ENCODE measurements around the gene ZNF385A.

The ZNF385A gene

GRCh38 chr12:54384591-54385041 lies at the start of gene ZNF385A:
TSS of gene ZNF385A (minus strand) at chr12:54384733. CDS start at chr12:54384514, 219 bp downstream.
- Mint-ChIP-seq H3K36me3 (no peaks in the 10 kb centered on the region), H3K4me3 (peak within 1 kb of the TSS; percentile 26 to 42), H3K27me3 (no peaks in the 10 kb centered on the region), H3K27ac (peak within 1 kb of the TSS; percentile 68), H3K9me3 (no peaks in the 10 kb centered on the region), H3K4me1 (peaks cover 59 to 64% of the 10 kb centered on the region in 2 donors)
- peak; percentile 54 for DNase-seq
- ATAC-seq (replicated peaks) = peak; percentile 82

GRCh38 chr12:54432815-54433164 lies 48.3 kb upstream of the ZNF385A start:
- Mint-ChIP-seq H3K27me3 (peaks cover 14 to 29% of the 10 kb centered on the region in 2 donors), H3K9me3 (no peaks in the 10 kb centered on the region), H3K36me3 (no peaks in the 10 kb centered on the region), H3K4me1 (peaks cover 8 to 21% of the 10 kb centered on the region in 2 donors), H3K4me3 (no peak overlapping the region), H3K27ac (no peak overlapping the region)
- ATAC-seq (replicated peaks) (no peak), DNase-seq (no peak)

GRCh38 chr12:54431911-54432814 lies 47.6 kb upstream of the ZNF385A start:
- Mint-ChIP-seq H3K4me1 (peaks cover 8 to 26% of the 10 kb centered on the region in 2 donors), H3K27ac (no peak overlapping the region), H3K4me3 (no peak overlapping the region), H3K27me3 (peaks cover 19 to 35% of the 10 kb centered on the region in 2 donors), H3K9me3 (no peaks in the 10 kb centered on the region), H3K36me3 (no peaks in the 10 kb centered on the region)
- no peak for DNase-seq
- no peak for ATAC-seq (replicated peaks)

- Mint-ChIP-seq H3K27ac (no peak overlapping the region), H3K36me3 (no peaks in the 10 kb centered on the region), H3K9me3 (no peaks in the 10 kb centered on the region), H3K4me3 (no peak overlapping the region), H3K27me3 (peaks cover 28 to 51% of the 10 kb centered on the region in 2 donors), H3K4me1 (peaks cover 8 to 26% of the 10 kb centered on the region in 2 donors)
- ATAC-seq (replicated peaks) (no peak), DNase-seq (no peak)
Measured at GRCh38 chr12:54430471-54431069, 46.0 kb upstream of the ZNF385A start.

- ATAC-seq (replicated peaks) (no peak), DNase-seq (no peak)
- Mint-ChIP-seq H3K9me3 (no peaks in the 10 kb centered on the region), H3K36me3 (no peaks in the 10 kb centered on the region), H3K4me3 (no peak overlapping the region), H3K27ac (no peak overlapping the region), H3K27me3 (peaks cover 35 to 53% of the 10 kb centered on the region in 2 donors), H3K4me1 (peaks cover 9 to 26% of the 10 kb centered on the region in 2 donors)
Measured at GRCh38 chr12:54429014-54429471, 44.5 kb upstream of the ZNF385A start.

GRCh38 chr12:54428050-54429013 lies 43.8 kb upstream of the ZNF385A start:
- Mint-ChIP-seq H3K4me1 (peaks cover 9 to 26% of the 10 kb centered on the region in 2 donors), H3K36me3 (no peaks in the 10 kb centered on the region), H3K9me3 (no peaks in the 10 kb centered on the region), H3K4me3 (no peak overlapping the region), H3K27ac (peak overlapping the region; percentile 22), H3K27me3 (peaks cover 35 to 53% of the 10 kb centered on the region in 2 donors)
- DNase-seq (no peak), ATAC-seq (replicated peaks) (peak; percentile 39 to 48)

- Mint-ChIP-seq H3K36me3 (no peaks in the 10 kb centered on the region), H3K4me1 (peaks cover 12 to 20% of the 10 kb centered on the region in 2 donors), H3K27ac (no peak overlapping the region), H3K4me3 (no peak overlapping the region), H3K27me3 (peaks cover 41 to 48% of the 10 kb centered on the region in 2 donors), H3K9me3 (no peaks in the 10 kb centered on the region)
- no peak for DNase-seq
- ATAC-seq (replicated peaks) = no peak
Measured at GRCh38 chr12:54427106-54427505, 42.6 kb upstream of the ZNF385A start.

GRCh38 chr12:54426690-54427089 lies 42.2 kb upstream of the ZNF385A start:
- Mint-ChIP-seq H3K4me1 (peaks cover 12 to 16% of the 10 kb centered on the region in 2 donors), H3K27ac (no peak overlapping the region), H3K4me3 (no peak overlapping the region), H3K36me3 (no peaks in the 10 kb centered on the region), H3K27me3 (peaks cover 37 to 44% of the 10 kb centered on the region in 2 donors), H3K9me3 (no peaks in the 10 kb centered on the region)
- no peak for DNase-seq
- ATAC-seq (replicated peaks) = no peak

- no peak for DNase-seq
- Mint-ChIP-seq H3K4me1 (peaks cover 17 to 18% of the 10 kb centered on the region in 2 donors), H3K36me3 (no peaks in the 10 kb centered on the region), H3K4me3 (no peak overlapping the region), H3K27me3 (peaks cover 41 to 45% of the 10 kb centered on the region in 2 donors), H3K9me3 (no peaks in the 10 kb centered on the region), H3K27ac (no peak overlapping the region)
- no peak for ATAC-seq (replicated peaks)
Measured at GRCh38 chr12:54425702-54426101, 41.2 kb upstream of the ZNF385A start.

GRCh38 chr12:54424224-54424623 lies 39.7 kb upstream of the ZNF385A start:
- Mint-ChIP-seq H3K9me3 (no peaks in the 10 kb centered on the region), H3K27me3 (peaks cover 37% of the 10 kb centered on the region in 2 donors)

GRCh38 chr12:54423816-54424150 lies 39.2 kb upstream of the ZNF385A start:
- Mint-ChIP-seq H3K4me1 (peaks cover 24 to 30% of the 10 kb centered on the region in 2 donors), H3K9me3 (no peaks in the 10 kb centered on the region), H3K27ac (no peak overlapping the region), H3K4me3 (no peak overlapping the region), H3K36me3 (no peaks in the 10 kb centered on the region), H3K27me3 (peaks cover 37 to 39% of the 10 kb centered on the region in 2 donors)
- DNase-seq (no peak), ATAC-seq (replicated peaks) (no peak)

More at GRCh38 chr12:54424224-54424623, 39.7 kb upstream of the ZNF385A start:
- Mint-ChIP-seq H3K4me3 (no peak overlapping the region), H3K27ac (no peak overlapping the region), H3K4me1 (peaks cover 23 to 25% of the 10 kb centered on the region in 2 donors), H3K36me3 (no peaks in the 10 kb centered on the region)
- DNase-seq (no peak), ATAC-seq (replicated peaks) (no peak)

GRCh38 chr12:54421879-54422250 lies 37.3 kb upstream of the ZNF385A start:
- peaks cover 32 to 34% of the 10 kb centered on the region in 2 donors for H3K4me1 Mint-ChIP-seq
- H3K36me3 Mint-ChIP-seq = no peaks in the 10 kb centered on the region
- no peaks in the 10 kb centered on the region for H3K9me3 Mint-ChIP-seq
- H3K27ac Mint-ChIP-seq = no peak overlapping the region
- no peak overlapping the region for H3K4me3 Mint-ChIP-seq
- ATAC-seq (replicated peaks) (no peak), DNase-seq (no peak)
- peaks cover 26 to 39% of the 10 kb centered on the region in 2 donors for H3K27me3 Mint-ChIP-seq

GRCh38 chr12:54421175-54421878 lies 36.8 kb upstream of the ZNF385A start:
- no peak for ATAC-seq (replicated peaks)
- H3K4me1 Mint-ChIP-seq = peaks cover 35 to 39% of the 10 kb centered on the region in 2 donors
- H3K27ac Mint-ChIP-seq = no peak overlapping the region
- no peak overlapping the region for H3K4me3 Mint-ChIP-seq
- no peaks in the 10 kb centered on the region for H3K36me3 Mint-ChIP-seq
- no peaks in the 10 kb centered on the region for H3K9me3 Mint-ChIP-seq
- H3K27me3 Mint-ChIP-seq = peaks cover 20 to 37% of the 10 kb centered on the region in 2 donors
- DNase-seq = no peak

Measured in stimulated activated naive B cell treated with anti-CD40 and anti-IgM and Interleukin-4, amounts not matched to agents 10 μg/mL and 1 μg/mL and 100 μg/mL, for 72 hours (primary cell).